CD14-positive monocyte (primary cell): Measurements from ENCODE around the gene ABCA7. TPM values are rescaled to one million over a fixed set of nuclear protein-coding genes. Genes with fewer than 3 reads are reported as not detected.

ENCODE experiments used
- DNase-seq, 3 donors: peaks; one replicate each; pipeline ENCODE4 v3.0.0-alpha.2; 2011 to 2022
- H2AFZ ChIP-seq: 2 replicates; pipeline ENCODE4 v1.6.0; 2012; ENCODE audit warnings: mild to moderate bottlenecking, low read depth, low read length, inconsistent platforms; ENCODE audit not compliant: insufficient read depth, poor library complexity, severe bottlenecking
- H3K27ac ChIP-seq, 2 donors: 1 replicate in 1 of 2; 2 replicates in 1 of 2; pipeline ENCODE4 v1.5.1; 2012 to 2013; ENCODE audit warnings: low read length in 2 of 2, control low read depth in 1 of 2, inconsistent platforms in 1 of 2, low read depth in 1 of 2, mild to moderate bottlenecking in 1 of 2
- H3K27me3 ChIP-seq, 2 donors: one replicate each; pipeline versions ENCODE4 v1.6.0 to v1.6.1; 2011 to 2013; ENCODE audit warnings: low read length in 2 of 2; ENCODE audit not compliant: control insufficient read depth in 2 of 2, insufficient read depth in 2 of 2
- H3K36me3 ChIP-seq, 2 donors: replicated peaks in 1 of 2; 1 replicate in 1 of 2; 2 replicates in 1 of 2; pipeline versions ENCODE4 v1.5.1 to v1.6.1; 2012 to 2013; ENCODE audit warnings: low read length in 2 of 2, control low read depth in 1 of 2, inconsistent platforms in 1 of 2, mild to moderate bottlenecking in 1 of 2; ENCODE audit not compliant: insufficient read depth in 2 of 2, control insufficient read depth in 1 of 2
- H3K4me1 ChIP-seq, 2 donors: 1 replicate in 1 of 2; 2 replicates in 1 of 2; pipeline versions ENCODE4 v1.5.1 to v1.6.1; 2012 to 2013; ENCODE audit warnings: low read length in 2 of 2, control low read depth in 1 of 2, inconsistent platforms in 1 of 2, mild to moderate bottlenecking in 1 of 2, moderate library complexity in 1 of 2; ENCODE audit not compliant: insufficient read depth in 2 of 2, control insufficient read depth in 1 of 2
- H3K4me2 ChIP-seq: replicated peaks from 2 replicates; pipeline ENCODE3; 2012; ENCODE audit warnings: low read length, moderate library complexity, mild to moderate bottlenecking; ENCODE audit not compliant: poor library complexity, severe bottlenecking; ENCODE audit errors: extremely low read depth
- H3K4me3 ChIP-seq, 3 experiments: fragments of 200-600 bp in 1 of 3; sonication (generic) in 1 of 3; replicated peaks in 1 of 3; 1 replicate in 2 of 3; 2 replicates in 1 of 3; pipeline ENCODE4 v1.5.1; 2011 to 2013; ENCODE audit warnings: low read length in 3 of 3, mild to moderate bottlenecking in 3 of 3, control low read depth in 2 of 3, low read depth in 2 of 3, inconsistent platforms in 1 of 3, moderate library complexity in 1 of 3
- H3K79me2 ChIP-seq: 2 replicates; pipeline ENCODE4 v1.6.0; 2012; ENCODE audit warnings: mild to moderate bottlenecking, control low read depth, inconsistent platforms, low read length, moderate library complexity; ENCODE audit not compliant: insufficient read depth
- H3K9ac ChIP-seq: 2 replicates; pipeline ENCODE4 v1.6.0; 2017; ENCODE audit warnings: low read length, mild to moderate bottlenecking; ENCODE audit not compliant: insufficient read depth, poor library complexity, severe bottlenecking
- H3K9me3 ChIP-seq, 2 donors: replicated peaks in 1 of 2; 1 replicate in 1 of 2; 2 replicates in 1 of 2; pipeline versions ENCODE4 v1.5.1 to v1.6.1; 2012 to 2013; ENCODE audit warnings: low read length in 2 of 2, control low read depth in 1 of 2; ENCODE audit not compliant: control insufficient read depth in 1 of 2, insufficient read depth in 1 of 2
- H4K20me1 ChIP-seq: 2 replicates; pipeline ENCODE4 v1.6.0; 2012; ENCODE audit warnings: mild to moderate bottlenecking, low read length, control low read depth, moderate library complexity; ENCODE audit not compliant: insufficient read depth
- H3K27ac Mint-ChIP-seq, 7 donors: one replicate each; pipeline ENCODE4 v1.8.0; 2020; ENCODE audit warnings: mild to moderate bottlenecking in 7 of 7, mixed read lengths in 7 of 7, moderate library complexity in 6 of 7, inconsistent platforms in 2 of 7
- H3K27me3 Mint-ChIP-seq, 3 donors: one replicate each; pipeline ENCODE4 v1.8.0; 2021 to 2022; ENCODE audit warnings: low read depth in 3 of 3, mild to moderate bottlenecking in 3 of 3, mixed read lengths in 3 of 3, moderate library complexity in 3 of 3, inconsistent platforms in 1 of 3
- H3K36me3 Mint-ChIP-seq, 2 donors: one replicate each; pipeline ENCODE4 v1.8.0; 2020; ENCODE audit warnings: mixed read lengths in 2 of 2, inconsistent platforms in 1 of 2, mild to moderate bottlenecking in 1 of 2
- H3K4me1 Mint-ChIP-seq: one replicate; pipeline ENCODE4 v1.8.0; 2020; ENCODE audit warnings: mild to moderate bottlenecking, mixed read lengths
- H3K4me3 Mint-ChIP-seq, 2 donors: one replicate each; pipeline ENCODE4 v1.8.0; 2020; ENCODE audit warnings: mild to moderate bottlenecking in 2 of 2, mixed read lengths in 2 of 2, moderate library complexity in 1 of 2
- H3K9me3 Mint-ChIP-seq, 7 donors: one replicate each; pipeline ENCODE4 v1.8.0; 2020 to 2022; ENCODE audit warnings: mixed read lengths in 7 of 7, mild to moderate bottlenecking in 6 of 7, moderate library complexity in 6 of 7, inconsistent platforms in 2 of 7
- CTCF ChIP-seq: fragments of 200-600 bp; IDR thresholded peaks from one replicate; pipeline ENCODE4 v1.8.0; 2022; ENCODE audit warnings: antibody characterized with exemption, mild to moderate bottlenecking
- WGBS: methylation state at CpG from one replicate; pipeline ENCODE4 v1.1.5; 2013; ENCODE audit warnings: missing lambda C conversion rate; ENCODE audit not compliant: insufficient coverage; 5-methylcytosine and 5-hydroxymethylcytosine counted together
- intact Hi-C, 2 donors: fragments of 100-400 bp; cut with micrococcal nuclease; formaldehyde crosslinking; loops; one replicate each; pipeline versions ENCODE4 v1.15.0 to v1.15.1; 2023
- polyA plus RNA-seq, 3 donors: library from polyadenylated mRNA; depleted of rRNA in 1 of 3; unstranded in 2 of 3; stranded (reverse) in 1 of 3; fragments of 300-500 nt in 2 of 3; fragments of >200 nt in 1 of 3; fragmentation: Illumina TruSeq in 2 of 3; gene quantifications; 1 replicate in 2 of 3; 2 replicates in 1 of 3; pipeline ENCODE4 v1.2.3, GENCODE V29; 2012 to 2021

ABCA7 gene
- polyA plus RNA-seq, 3 donors: 1.7 to 104 (median 7.8) TPM

- peaks cover 6% of the 10 kb centered on the region for H3K4me1 Mint-ChIP-seq
- no peaks in the 10 kb centered on the region for H3K36me3 ChIP-seq
- H3K27me3 Mint-ChIP-seq: peaks cover 29 to 47% (median 31%) of the 10 kb centered on the region in 3 donors
- H3K9ac ChIP-seq: no peak overlapping the region
- H3K4me1 ChIP-seq: peaks cover 12 to 13% of the 10 kb centered on the region in 2 donors
- no peak for TF ChIP-seq CTCF
- no peak for DNase-seq
- H3K27ac Mint-ChIP-seq: no peak overlapping the region
- 83% methylated on average over 37 of the region's 37 CpGs for WGBS
- H3K9me3 Mint-ChIP-seq: peaks cover under 1 to 9% (median 7%) of the 10 kb centered on the region in 7 donors
- no peak overlapping the region for H3K4me2 ChIP-seq
- no peak overlapping the region for H2AFZ ChIP-seq
- H3K4me3 ChIP-seq: no peak overlapping the region
- no peak overlapping the region for H3K4me3 Mint-ChIP-seq
- H3K27ac ChIP-seq: no peak overlapping the region
- peaks cover 4% of the 10 kb centered on the region for H4K20me1 ChIP-seq
- H3K79me2 ChIP-seq: no peaks in the 10 kb centered on the region
- H3K27me3 ChIP-seq: peaks cover 10 to 37% of the 10 kb centered on the region in 2 donors
- intact Hi-C loops: no loop called here
- peaks cover 0 to 3% of the 10 kb centered on the region in 2 donors for H3K9me3 ChIP-seq
- H3K36me3 Mint-ChIP-seq: peaks cover under 1 to 6% of the 10 kb centered on the region in 2 donors
Measured at GRCh38 chr19:1003283-1003682, 36.6 kb upstream of the ABCA7 start.

GRCh38 chr19:1004204-1004802 is 35.6 kb upstream of the ABCA7 start:
- Histone ChIP-seq H3K79me2 (no peaks in the 10 kb centered on the region), H3K27me3 (peaks cover 8 to 27% of the 10 kb centered on the region in 2 donors), H3K4me2 (no peak overlapping the region), H2AFZ (no peak overlapping the region), H3K9me3 (peaks cover 0 to 1% of the 10 kb centered on the region in 2 donors), H4K20me1 (peaks cover 14% of the 10 kb centered on the region), H3K4me3 (no peak overlapping the region), H3K9ac (no peak overlapping the region), H3K4me1 (peaks cover 12 to 13% of the 10 kb centered on the region in 2 donors), H3K27ac (no peak overlapping the region), H3K36me3 (no peaks in the 10 kb centered on the region)
- peaks cover 0 to 6% (median 4%) of the 10 kb centered on the region in 7 donors for H3K9me3 Mint-ChIP-seq
- peaks cover 6% of the 10 kb centered on the region for H3K4me1 Mint-ChIP-seq
- no peak overlapping the region for H3K4me3 Mint-ChIP-seq
- H3K27ac Mint-ChIP-seq: peak overlapping the region in 1 of 7 donors; percentile 33
- 85% methylated on average over 27 of the region's 32 CpGs for WGBS
- DNase-seq: no peak
- H3K36me3 Mint-ChIP-seq: peaks cover 3 to 5% of the 10 kb centered on the region in 2 donors
- peaks cover 23 to 37% (median 23%) of the 10 kb centered on the region in 3 donors for H3K27me3 Mint-ChIP-seq
- no peak for TF ChIP-seq CTCF
- intact Hi-C loops: no loop called here
